ENCODE results near the gene GPR152. TPM values are rescaled to one million over a fixed set of nuclear protein-coding genes. Genes with fewer than 3 reads are reported as not detected.
A peak's percentile ranks its signal among the peaks of the same experiment; 100 is the strongest.
"Not testable (repeated sequence)": the region's sequence is repeated elsewhere in the genome, so short reads cannot be mapped to it uniquely, and the experiment has no call there.

The GPR152 gene
- total RNA-seq, 6 donors from 2014 or later: not detected

DNA sequence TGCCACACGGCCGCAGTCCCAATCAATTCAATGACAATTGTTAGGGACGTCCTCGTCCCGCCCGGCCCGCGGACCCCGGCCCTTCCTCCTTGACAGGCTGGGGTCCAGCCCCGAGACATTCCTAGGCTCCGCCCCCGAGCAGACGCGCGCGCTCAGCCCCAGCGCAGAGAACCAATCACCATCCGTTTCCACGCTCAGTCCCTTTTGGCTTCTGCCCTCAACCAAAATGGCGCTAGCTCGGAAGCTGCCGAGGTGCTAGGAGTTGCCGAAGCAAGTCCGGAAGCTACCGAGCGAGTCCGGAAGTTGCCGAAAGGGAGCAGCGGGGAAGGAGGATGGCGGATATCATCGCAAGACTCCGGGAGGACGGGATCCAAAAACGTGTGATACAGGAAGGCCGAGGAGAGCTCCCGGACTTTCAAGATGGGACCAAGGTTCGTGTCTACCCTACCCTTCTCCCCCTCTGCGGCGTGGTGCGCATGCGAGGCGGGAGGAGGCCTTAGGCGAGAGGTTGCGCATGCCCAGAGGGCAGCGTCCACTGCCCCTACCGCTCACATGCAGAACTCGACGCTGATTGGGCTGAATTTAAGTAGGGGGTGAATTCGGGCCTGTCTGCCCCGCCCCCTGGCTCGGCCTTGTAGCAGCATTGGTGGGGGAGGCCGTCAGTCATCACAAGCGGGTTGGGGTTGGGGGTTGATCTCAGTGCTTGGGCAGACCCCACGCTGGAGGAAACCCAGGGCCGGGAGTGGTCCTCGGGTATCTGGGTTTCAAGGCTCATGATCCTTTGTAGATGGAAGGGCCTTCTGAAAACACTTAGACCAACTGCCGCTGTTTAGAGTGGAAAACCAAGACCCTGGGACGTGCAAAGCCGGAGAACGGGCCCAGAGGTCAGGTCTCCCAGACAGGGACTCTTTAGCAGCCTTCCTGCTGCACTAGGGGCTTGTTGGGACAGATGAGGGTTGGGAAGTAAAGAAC lies 30.6 kb upstream of the GPR152 start, which contains the start of gene AIP:
TSS of gene AIP (plus strand) at position 200 of the 972 bp plus-strand sequence. CDS start at position 333, 133 bp downstream.
- H3K9me3 ChIP-seq: no peaks in the 10 kb centered on the region
- ATAC-seq (ENCODE audit: low FRiP score in 2 of 2) (peak; percentile 98 to 99), DNase-seq (peak; percentile 96 to 97)
- peak within 1 kb of the TSS; percentile 81 to 95 (median 92) for H3K27ac ChIP-seq
- WGBS, 2 donors: 11 to 16% methylated on average over 38 to 60 of the region's 60 CpGs
- peaks cover 29 to 43% (median 33%) of the 10 kb centered on the region in 4 donors for H3K4me1 ChIP-seq
- peaks cover 0 to 16% (median 10%) of the 10 kb centered on the region in 4 donors for H3K36me3 ChIP-seq
- peak within 1 kb of the TSS; percentile 28 to 63 (median 50) for H3K4me3 ChIP-seq
- TF ChIP-seq, protein P1, sequence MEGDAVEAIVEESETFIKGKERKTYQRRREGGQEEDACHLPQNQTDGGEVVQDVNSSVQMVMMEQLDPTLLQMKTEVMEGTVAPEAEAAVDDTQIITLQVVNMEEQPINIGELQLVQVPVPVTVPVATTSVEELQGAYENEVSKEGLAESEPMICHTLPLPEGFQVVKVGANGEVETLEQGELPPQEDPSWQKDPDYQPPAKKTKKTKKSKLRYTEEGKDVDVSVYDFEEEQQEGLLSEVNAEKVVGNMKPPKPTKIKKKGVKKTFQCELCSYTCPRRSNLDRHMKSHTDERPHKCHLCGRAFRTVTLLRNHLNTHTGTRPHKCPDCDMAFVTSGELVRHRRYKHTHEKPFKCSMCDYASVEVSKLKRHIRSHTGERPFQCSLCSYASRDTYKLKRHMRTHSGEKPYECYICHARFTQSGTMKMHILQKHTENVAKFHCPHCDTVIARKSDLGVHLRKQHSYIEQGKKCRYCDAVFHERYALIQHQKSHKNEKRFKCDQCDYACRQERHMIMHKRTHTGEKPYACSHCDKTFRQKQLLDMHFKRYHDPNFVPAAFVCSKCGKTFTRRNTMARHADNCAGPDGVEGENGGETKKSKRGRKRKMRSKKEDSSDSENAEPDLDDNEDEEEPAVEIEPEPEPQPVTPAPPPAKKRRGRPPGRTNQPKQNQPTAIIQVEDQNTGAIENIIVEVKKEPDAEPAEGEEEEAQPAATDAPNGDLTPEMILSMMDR (IDR thresholded peaks at IDR 0.05): peak in 5 of 6 experiments; percentile 22 to 72 (median 65)
- TF ChIP-seq POLR2AphosphoS5 (IDR thresholded peaks at IDR 0.05): peak; percentile 82 to 89
- no peak for TF ChIP-seq EP300 (IDR thresholded peaks at IDR 0.05)
- peak in 3 of 4 donors; percentile 26 to 80 (median 42) for TF ChIP-seq POLR2A (IDR thresholded peaks at IDR 0.05)
- no peaks in the 10 kb centered on the region for H3K27me3 ChIP-seq

GRCh38 chr11:67482275-67482826 lies 29.8 kb upstream of the GPR152 start:
- H3K36me3 ChIP-seq: peaks cover 0 to 8% (median 2%) of the 10 kb centered on the region in 4 donors
- H3K9me3 ChIP-seq: no peaks in the 10 kb centered on the region
- no peak for TF ChIP-seq POLR2A (IDR thresholded peaks at IDR 0.05)
- TF ChIP-seq, protein P1 (IDR thresholded peaks at IDR 0.05): no peak
- 38 to 46% methylated on average over 19 of the region's 19 CpGs for WGBS, 2 donors
- peak overlapping the region; percentile 81 to 95 (median 92) for H3K27ac ChIP-seq
- ATAC-seq (ENCODE audit: low FRiP score in 2 of 2): peak; percentile 2 to 54
- peaks cover 31 to 43% (median 34%) of the 10 kb centered on the region in 4 donors for H3K4me1 ChIP-seq
- no peaks in the 10 kb centered on the region for H3K27me3 ChIP-seq
- peak overlapping the region; percentile 0 to 63 (median 50) for H3K4me3 ChIP-seq
- no peak for DNase-seq

GRCh38 chr11:67477344-67478050 lies 25.0 kb upstream of the GPR152 start:
- not testable (repeated sequence) for H3K27ac ChIP-seq; H3K27me3 ChIP-seq; H3K4me3 ChIP-seq; H3K4me1 ChIP-seq; H3K9me3 ChIP-seq; H3K36me3 ChIP-seq; ATAC-seq (ENCODE audit: low FRiP score in 2 of 2); DNase-seq
- 70 to 81% methylated on average over 15 of the region's 16 CpGs for WGBS, 2 donors

DNA sequence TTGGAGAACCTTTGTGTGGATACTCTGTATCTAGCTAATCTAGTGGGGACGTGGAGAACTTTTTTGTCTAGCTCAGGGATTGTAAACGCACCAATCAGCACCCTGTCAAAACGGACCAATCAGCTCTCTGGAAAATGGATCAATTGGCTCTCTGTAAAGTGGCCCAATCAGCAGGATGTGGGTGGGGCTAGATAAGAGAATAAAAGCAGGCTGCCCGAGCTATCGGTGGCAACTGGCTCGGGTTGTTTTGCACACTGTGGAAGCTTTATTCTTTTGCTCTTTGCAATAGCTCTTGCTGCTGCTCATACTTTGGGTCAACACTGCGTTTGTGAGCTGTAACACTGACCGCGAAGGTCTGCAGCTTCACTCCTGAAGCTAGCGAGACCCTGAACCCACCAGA lies 24.2 kb upstream of the GPR152 start:
- H3K36me3 ChIP-seq; H3K9me3 ChIP-seq; H3K27me3 ChIP-seq; H3K4me3 ChIP-seq; ATAC-seq (ENCODE audit: low FRiP score in 2 of 2); H3K4me1 ChIP-seq; DNase-seq; H3K27ac ChIP-seq: not testable (repeated sequence)
- WGBS, 2 donors: 84 to 88% methylated on average over 10 of the region's 10 CpGs

GRCh38 chr11:67472882-67473281 lies 20.4 kb upstream of the GPR152 start:
- WGBS, 2 donors: 78 to 83% methylated on average over 7 of the region's 7 CpGs
- DNase-seq: no peak
- no peak for ATAC-seq (ENCODE audit: low FRiP score in 2 of 2)

More at GRCh38 chr11:67472882-67473281, 20.4 kb upstream of the GPR152 start:
- no peak for TF ChIP-seq EP300 (IDR thresholded peaks at IDR 0.05)
- TF ChIP-seq, protein P1 (IDR thresholded peaks at IDR 0.05): no peak
- no peak for TF ChIP-seq POLR2AphosphoS5 (IDR thresholded peaks at IDR 0.05)
- no peak for TF ChIP-seq POLR2A (IDR thresholded peaks at IDR 0.05)
- Histone ChIP-seq H3K27ac (no peak overlapping the region), H3K4me3 (no peak overlapping the region), H3K36me3 (no peaks in the 10 kb centered on the region), H3K4me1 (peaks cover 11 to 16% (median 13%) of the 10 kb centered on the region in 4 donors), H3K27me3 (no peaks in the 10 kb centered on the region), H3K9me3 (no peaks in the 10 kb centered on the region)
